NCI-H2196 (cell line): ENCODE results near the gene KRTAP10-10.
"Not testable (repeated sequence)": the region's sequence is repeated elsewhere in the genome, so short reads cannot be mapped to it uniquely, and the experiment has no call there.

Source experiments
- DNase-seq: peaks from one replicate; lab custom pipeline; 2025; ENCODE audit not compliant: unreplicated experiment; lab: John Stamatoyannopoulos, UW

KRTAP10-10 gene

GRCh38 chr21:44681861-44682579, 44.9 kb downstream of the KRTAP10-10 start, which contains the start of gene KRTAP12-1:
Gene KRTAP12-1 (minus strand): TSS chr21:44682163. CDS start chr21:44682123, 40 bp downstream.
- DNase-seq: peak; percentile 76

GRCh38 chr21:44682580-44683151, 45.5 kb downstream of the KRTAP10-10 start:
- no peak for DNase-seq

GRCh38 chr21:44684077-44684476, 46.9 kb downstream of the KRTAP10-10 start:
- no peak for DNase-seq

GRCh38 chr21:44684483-44684882, 47.3 kb downstream of the KRTAP10-10 start:
- no peak for DNase-seq

GRCh38 chr21:44685050-44685449, 47.9 kb downstream of the KRTAP10-10 start:
- DNase-seq: not testable (repeated sequence)

- DNase-seq: no peak
Observed at GRCh38 chr21:44686000-44686781, 49.0 kb downstream of the KRTAP10-10 start.

DNA sequence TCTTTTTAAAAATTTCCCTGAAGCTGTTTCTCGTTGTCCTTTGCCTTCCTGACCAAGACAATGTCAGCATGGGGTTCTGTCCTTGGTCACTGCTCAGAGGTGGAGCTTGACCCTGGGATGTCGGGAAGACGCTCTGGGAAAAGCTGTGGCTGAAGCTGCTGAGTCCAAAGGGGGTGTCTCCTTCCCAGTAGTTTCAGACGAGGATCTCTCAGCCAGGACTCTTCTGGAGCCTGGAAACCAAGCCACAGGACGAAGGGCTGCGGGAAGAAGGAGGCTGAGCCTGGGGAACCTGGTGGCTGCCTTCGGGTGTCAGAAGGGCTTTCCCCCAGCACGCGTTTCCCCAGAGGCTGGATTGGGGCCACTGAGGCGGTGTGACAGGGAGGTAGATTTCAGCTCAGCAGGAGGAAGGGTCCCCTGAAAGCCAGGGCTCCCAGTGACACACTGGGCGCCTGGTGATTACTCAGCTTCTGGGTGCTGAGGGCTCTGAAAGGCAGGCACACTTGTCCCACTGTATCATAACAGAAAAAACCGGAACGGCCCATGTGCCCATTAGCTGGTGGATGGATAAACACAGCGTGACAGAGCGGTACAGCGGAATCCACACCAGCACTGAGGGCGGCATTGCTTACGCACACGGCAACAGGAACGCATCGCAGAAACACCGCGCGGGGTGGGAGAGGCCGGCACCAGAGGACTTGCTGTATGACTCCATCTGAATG, 49.8 kb downstream of the KRTAP10-10 start:
- no peak for DNase-seq

GRCh38 chr21:44687671-44688070, 50.5 kb downstream of the KRTAP10-10 start:
- DNase-seq: no peak
